GM10266 (cell line): ENCODE measurements around the gene MYT1.

Experiments used
- DNase-seq: peaks from one replicate; pipeline ENCODE4 v3.0.0; 2012; ENCODE audit errors: extremely low spot score
- CTCF ChIP-seq: IDR thresholded peaks from 2 replicates; pipeline ENCODE4 v1.5.1; 2012; ENCODE audit warnings: mild to moderate bottlenecking, low read depth; ENCODE audit not compliant: control insufficient read depth, insufficient read depth; ENCODE audit errors: missing control alignments

Gene MYT1

GRCh38 chr20:64168381-64169090, 4.3 kb downstream of the MYT1 start:
- TF ChIP-seq CTCF, result no peak
- no peak for DNase-seq

- DNase-seq, result no peak
- no peak for TF ChIP-seq CTCF
Measured at GRCh38 chr20:64169091-64169560, 4.9 kb downstream of the MYT1 start.

GRCh38 chr20:64171211-64171610, 7.0 kb downstream of the MYT1 start:
- no peak for DNase-seq
- no peak for TF ChIP-seq CTCF

GRCh38 chr20:64173116-64173515, 8.9 kb downstream of the MYT1 start:
- DNase-seq, result no peak
- TF ChIP-seq CTCF, result no peak

GRCh38 chr20:64176551-64176950, 12.3 kb downstream of the MYT1 start:
- no peak for DNase-seq
- no peak for TF ChIP-seq CTCF

- no peak for TF ChIP-seq CTCF
- DNase-seq, result no peak
Measured at GRCh38 chr20:64176971-64177370, 12.7 kb downstream of the MYT1 start.

- TF ChIP-seq CTCF, result no peak
- no peak for DNase-seq
Measured at GRCh38 chr20:64177384-64177783, 13.1 kb downstream of the MYT1 start.
